Suprapubic skin (tissue), 4 donors: ENCODE data around the gene PLD5.

Source experiments
- EP300 ChIP-seq: sonication (generic); formaldehyde crosslinking; IDR thresholded peaks from one replicate; pipeline ENCODE4 v1.6.1; 2017; ENCODE audit warnings: antibody characterized with exemption
- POLR2A ChIP-seq, 2 donors: fragments of 450-650 bp; IDR thresholded peaks; one replicate each; pipeline ENCODE4 v1.6.1; 2017; ENCODE audit warnings: antibody characterized with exemption in 2 of 2, mild to moderate bottlenecking in 2 of 2, moderate library complexity in 2 of 2
- POLR2AphosphoS5 ChIP-seq, 3 donors: sonication (generic); formaldehyde crosslinking; IDR thresholded peaks; one replicate each; pipeline ENCODE4 v1.6.1; 2017; ENCODE audit warnings: antibody characterized with exemption in 3 of 3
- TF ChIP-seq, protein P1 (sequence below), 2 donors: fragments of 200-600 bp in 1 of 2; fragments of 450-650 bp in 1 of 2; sonication (generic) in 1 of 2; IDR thresholded peaks; one replicate each; pipeline ENCODE4 v1.5.1; 2016 to 2019; ENCODE audit warnings: antibody characterized with exemption in 2 of 2, mild to moderate bottlenecking in 1 of 2, moderate library complexity in 1 of 2

DNA sequence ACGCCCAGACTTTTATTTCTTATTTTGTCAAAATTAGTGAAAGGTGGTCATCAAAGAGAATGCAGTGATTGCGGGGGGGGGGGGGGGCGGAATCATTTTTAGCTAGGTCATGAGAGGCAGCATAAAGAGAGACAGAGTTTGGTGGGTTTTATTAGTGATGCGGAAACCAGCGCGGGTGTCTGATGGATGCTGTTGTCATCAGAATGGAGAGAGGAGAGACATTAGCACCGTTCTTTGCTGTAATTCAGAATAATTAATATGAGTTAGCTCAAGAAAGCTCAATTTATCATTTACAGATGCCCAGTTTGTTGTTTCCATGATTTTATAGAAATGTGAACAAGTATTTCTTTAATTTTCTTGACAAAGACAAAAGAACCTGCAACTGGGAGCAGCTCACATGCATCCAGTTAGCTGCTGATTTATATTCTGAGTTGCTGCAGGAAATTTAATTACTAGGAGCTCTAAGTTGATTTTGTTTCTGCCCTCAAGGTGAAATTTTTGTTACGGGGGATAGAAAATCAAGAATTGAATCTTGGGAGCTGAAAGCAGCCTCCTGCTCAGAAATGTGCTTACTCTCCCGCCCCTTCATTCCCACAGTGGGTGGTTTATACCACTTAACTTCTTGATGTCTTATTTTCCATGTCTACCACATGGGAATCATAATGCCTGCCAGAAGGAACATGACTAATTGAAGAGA is 392.2 kb downstream of the PLD5 start:
- TF ChIP-seq, protein P1, sequence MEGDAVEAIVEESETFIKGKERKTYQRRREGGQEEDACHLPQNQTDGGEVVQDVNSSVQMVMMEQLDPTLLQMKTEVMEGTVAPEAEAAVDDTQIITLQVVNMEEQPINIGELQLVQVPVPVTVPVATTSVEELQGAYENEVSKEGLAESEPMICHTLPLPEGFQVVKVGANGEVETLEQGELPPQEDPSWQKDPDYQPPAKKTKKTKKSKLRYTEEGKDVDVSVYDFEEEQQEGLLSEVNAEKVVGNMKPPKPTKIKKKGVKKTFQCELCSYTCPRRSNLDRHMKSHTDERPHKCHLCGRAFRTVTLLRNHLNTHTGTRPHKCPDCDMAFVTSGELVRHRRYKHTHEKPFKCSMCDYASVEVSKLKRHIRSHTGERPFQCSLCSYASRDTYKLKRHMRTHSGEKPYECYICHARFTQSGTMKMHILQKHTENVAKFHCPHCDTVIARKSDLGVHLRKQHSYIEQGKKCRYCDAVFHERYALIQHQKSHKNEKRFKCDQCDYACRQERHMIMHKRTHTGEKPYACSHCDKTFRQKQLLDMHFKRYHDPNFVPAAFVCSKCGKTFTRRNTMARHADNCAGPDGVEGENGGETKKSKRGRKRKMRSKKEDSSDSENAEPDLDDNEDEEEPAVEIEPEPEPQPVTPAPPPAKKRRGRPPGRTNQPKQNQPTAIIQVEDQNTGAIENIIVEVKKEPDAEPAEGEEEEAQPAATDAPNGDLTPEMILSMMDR (IDR thresholded peaks at IDR 0.05), result no peak
- TF ChIP-seq POLR2A (IDR thresholded peaks at IDR 0.05) (no peak), POLR2AphosphoS5 (IDR thresholded peaks at IDR 0.05) (no peak), EP300 (no peak)
